Activated T-cell treated with anti-CD3 and anti-CD28 coated beads, Interleukin-2, amount 50 U/mL, for 24 hours (primary cell): ENCODE data around the gene PARP4.
"Not testable (repeated sequence)": the region's sequence is repeated elsewhere in the genome, so short reads cannot be mapped to it uniquely, and the experiment has no call there.

Experiments
- DNase-seq: peaks from one replicate; pipeline ENCODE4 v3.0.0-alpha.2; 2020
- H3K27ac Mint-ChIP-seq: 2 replicates; pipeline ENCODE4 v1.8.0; 2020; ENCODE audit warnings: mild to moderate bottlenecking, mixed read lengths
- H3K27me3 Mint-ChIP-seq: 2 replicates; pipeline ENCODE4 v1.8.0; 2020; ENCODE audit warnings: mixed read lengths
- H3K36me3 Mint-ChIP-seq: 2 replicates; pipeline ENCODE4 v1.8.0; 2020; ENCODE audit warnings: low read depth, mixed read lengths
- H3K4me1 Mint-ChIP-seq: 2 replicates; pipeline ENCODE4 v1.8.0; 2020; ENCODE audit warnings: low read depth, mixed read lengths
- H3K4me3 Mint-ChIP-seq: 2 replicates; pipeline ENCODE4 v1.8.0; 2020; ENCODE audit warnings: mild to moderate bottlenecking, moderate library complexity, mixed read lengths
- H3K9me3 Mint-ChIP-seq: 2 replicates; pipeline ENCODE4 v1.8.0; 2020; ENCODE audit warnings: mixed read lengths

Gene PARP4

GRCh38 chr13:24512197-24512907 lies at the start of gene PARP4:
PARP4 (minus strand) TSS chr13:24512778; CDS start chr13:24503776, 9,002 bp downstream.
- peaks cover 44% of the 10 kb centered on the region for H3K4me1 Mint-ChIP-seq
- peak within 1 kb of the TSS; percentile 97 for H3K27ac Mint-ChIP-seq
- no peaks in the 10 kb centered on the region for H3K27me3 Mint-ChIP-seq
- no peaks in the 10 kb centered on the region for H3K9me3 Mint-ChIP-seq
- peaks cover 12% of the 10 kb centered on the region for H3K36me3 Mint-ChIP-seq
- peak within 1 kb of the TSS; percentile 83 for H3K4me3 Mint-ChIP-seq
- peak; percentile 82 for DNase-seq

DNA sequence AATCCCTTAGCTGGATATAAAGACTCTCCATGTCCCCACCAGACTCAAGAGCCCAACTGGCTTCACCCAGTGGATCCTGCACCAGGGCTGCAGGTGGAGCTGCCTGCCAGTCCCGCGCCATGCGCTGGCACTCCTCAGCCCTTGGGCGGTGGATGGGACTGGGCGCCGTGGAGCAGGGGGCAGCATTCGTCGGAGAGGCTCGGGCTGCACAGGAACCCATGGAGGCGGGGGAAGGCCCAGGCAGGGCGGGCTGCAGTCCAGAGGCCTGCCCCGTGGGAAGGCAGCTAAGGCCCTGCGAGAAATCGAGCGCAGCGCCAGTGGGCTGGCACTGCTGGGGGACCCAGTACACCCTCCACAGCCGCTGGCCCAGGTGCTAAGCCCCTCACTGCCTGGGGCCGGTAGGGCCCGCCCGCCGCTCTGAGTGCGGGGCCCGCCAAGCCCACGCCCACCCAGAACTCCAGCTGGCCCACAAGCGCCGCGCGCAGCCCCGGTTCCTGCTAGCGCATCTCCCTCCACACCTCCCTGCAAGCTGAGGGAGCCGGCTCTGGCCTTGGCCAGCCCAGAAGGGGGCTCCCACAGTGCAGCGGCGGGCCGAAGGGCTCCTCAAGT lies 48.1 kb upstream of the PARP4 start:
- H3K4me3 Mint-ChIP-seq: not testable (repeated sequence)

GRCh38 chr13:24559431-24560218 lies 47.0 kb upstream of the PARP4 start:
- H3K36me3 Mint-ChIP-seq, H3K27ac Mint-ChIP-seq, H3K9me3 Mint-ChIP-seq, DNase-seq: not testable (repeated sequence)
- peak overlapping the region; percentile 29 for H3K4me3 Mint-ChIP-seq
- peaks cover 50% of the 10 kb centered on the region for H3K27me3 Mint-ChIP-seq
- H3K4me1 Mint-ChIP-seq: peaks cover 13% of the 10 kb centered on the region

More for the DNA sequence above, 48.1 kb upstream of the PARP4 start:
- DNase-seq, H3K9me3 Mint-ChIP-seq, H3K36me3 Mint-ChIP-seq, H3K27ac Mint-ChIP-seq: not testable (repeated sequence)
- Mint-ChIP-seq H3K4me1 (peaks cover 13% of the 10 kb centered on the region), H3K27me3 (peaks cover 57% of the 10 kb centered on the region)

DNA sequence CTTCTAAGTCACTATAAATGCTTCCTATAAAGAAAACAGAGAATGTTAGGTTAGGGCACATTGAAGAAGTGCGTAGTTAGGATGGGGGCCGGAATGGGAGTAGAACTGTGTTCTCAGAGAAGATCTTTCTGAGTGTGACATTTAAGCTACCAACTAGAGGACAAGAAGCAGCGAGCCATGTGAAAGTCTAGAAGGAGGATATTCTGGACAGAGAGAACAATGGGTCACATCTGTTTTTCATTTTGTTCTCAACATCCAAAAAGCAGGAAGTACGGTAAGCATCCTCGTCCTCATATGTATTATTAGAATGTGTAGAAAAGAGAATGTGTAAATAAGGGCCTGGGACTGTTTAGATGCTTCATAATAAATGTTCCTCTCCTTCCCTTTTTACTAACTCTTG lies 44.5 kb upstream of the PARP4 start:
- Mint-ChIP-seq H3K27me3 (peaks cover 63% of the 10 kb centered on the region), H3K4me3 (no peak overlapping the region), H3K27ac (no peak overlapping the region), H3K36me3 (no peaks in the 10 kb centered on the region), H3K9me3 (no peaks in the 10 kb centered on the region), H3K4me1 (peaks cover 13% of the 10 kb centered on the region)
- no peak for DNase-seq

DNA sequence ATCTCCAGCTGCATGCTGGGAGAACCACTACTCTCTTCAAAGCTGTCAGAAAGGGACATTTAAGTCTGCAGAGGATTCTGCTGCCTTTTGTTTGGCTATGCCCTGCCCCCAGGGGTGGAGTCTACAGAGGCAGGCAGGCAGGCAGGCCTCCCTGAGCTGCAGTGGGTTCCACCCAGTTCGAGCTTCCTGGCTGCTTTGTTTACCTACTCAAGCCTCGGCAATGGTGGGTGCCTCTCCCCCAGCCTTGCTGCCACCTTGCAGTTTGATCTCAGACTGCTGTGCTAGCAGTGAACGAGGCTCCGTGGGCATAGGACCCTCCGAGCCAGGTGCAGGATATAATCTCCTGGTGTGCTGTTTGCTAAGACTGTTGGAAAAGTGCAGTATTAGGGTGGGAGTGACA lies 41.3 kb upstream of the PARP4 start:
- H3K4me3 Mint-ChIP-seq, H3K4me1 Mint-ChIP-seq, H3K27ac Mint-ChIP-seq, H3K36me3 Mint-ChIP-seq, H3K9me3 Mint-ChIP-seq, DNase-seq: not testable (repeated sequence)
- peaks cover 67% of the 10 kb centered on the region for H3K27me3 Mint-ChIP-seq

GRCh38 chr13:24541476-24542352 lies 29.1 kb upstream of the PARP4 start:
- Mint-ChIP-seq H3K4me3 (peak overlapping the region; percentile 77), H3K27me3 (peaks cover 64% of the 10 kb centered on the region)
- not testable (repeated sequence) for H3K36me3 Mint-ChIP-seq, H3K9me3 Mint-ChIP-seq, H3K27ac Mint-ChIP-seq, H3K4me1 Mint-ChIP-seq
- peak; percentile 53 for DNase-seq

DNA sequence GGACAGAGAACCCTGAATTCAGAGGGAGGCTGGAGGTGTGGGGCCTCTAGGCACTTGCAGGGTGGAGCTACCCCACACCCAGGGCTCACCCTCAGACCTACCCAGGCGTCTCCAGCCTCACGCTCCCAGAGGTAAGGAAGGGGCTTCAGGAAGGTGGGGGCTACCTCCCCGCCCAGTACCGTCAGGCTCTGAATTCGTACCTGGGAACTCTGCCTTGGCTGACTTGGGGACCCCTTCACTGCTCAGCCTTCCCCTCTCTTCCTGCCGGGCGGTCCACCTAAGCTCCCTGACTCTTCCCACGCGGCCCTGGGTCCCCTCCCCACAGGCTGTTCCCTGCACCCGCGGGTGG lies 28.5 kb upstream of the PARP4 start:
- H3K36me3 Mint-ChIP-seq: no peaks in the 10 kb centered on the region
- H3K4me3 Mint-ChIP-seq: peak overlapping the region; percentile 77
- H3K4me1 Mint-ChIP-seq: peaks cover 9% of the 10 kb centered on the region
- no peak for DNase-seq
- H3K27ac Mint-ChIP-seq: no peak overlapping the region
- peaks cover 63% of the 10 kb centered on the region for H3K27me3 Mint-ChIP-seq
- H3K9me3 Mint-ChIP-seq: no peaks in the 10 kb centered on the region

DNA sequence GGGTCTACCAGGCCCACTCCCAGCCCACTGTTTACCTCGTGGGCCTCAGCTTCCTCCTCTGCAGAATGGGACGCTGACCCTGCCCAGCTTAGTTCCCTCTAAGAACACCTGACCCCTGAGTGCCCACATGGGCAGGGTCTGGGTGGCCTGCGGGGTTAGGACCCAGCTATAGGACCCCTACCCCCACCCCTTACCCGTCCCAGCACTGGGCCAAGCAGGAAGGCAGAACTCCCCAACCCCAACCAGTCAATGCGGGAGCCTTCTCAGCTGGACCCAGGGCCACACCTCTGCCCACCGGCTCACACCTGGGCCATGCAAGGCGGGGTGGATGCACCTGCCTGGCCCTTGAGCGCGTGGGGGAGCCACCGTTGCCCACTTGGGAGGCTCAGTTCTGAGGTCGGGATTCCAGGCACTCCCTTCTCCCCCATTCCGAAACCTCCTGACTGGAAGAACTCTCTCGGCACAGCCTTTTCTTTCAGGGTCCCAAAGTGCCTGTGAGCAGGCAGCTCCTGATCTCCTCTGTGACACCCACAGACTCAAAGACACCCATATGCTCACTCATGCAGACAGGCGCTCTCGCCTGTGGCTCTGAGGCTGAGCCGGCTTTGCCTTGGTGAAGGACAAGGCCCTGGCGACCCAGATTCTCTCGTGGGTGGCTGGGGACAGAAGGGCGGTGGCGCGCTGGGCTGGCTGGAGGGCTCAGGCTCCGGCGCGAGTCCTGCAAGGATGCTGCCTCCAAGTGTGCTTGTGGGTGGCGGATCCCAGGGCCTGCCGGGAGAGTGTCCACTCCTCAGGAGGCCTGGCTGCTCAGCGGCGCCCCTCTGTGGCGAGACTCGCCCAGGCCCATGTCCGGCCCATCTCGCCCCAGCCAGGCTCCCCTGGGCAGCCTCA lies 27.9 kb upstream of the PARP4 start:
- H3K4me3 Mint-ChIP-seq: no peak overlapping the region
- no peak overlapping the region for H3K27ac Mint-ChIP-seq
- H3K36me3 Mint-ChIP-seq: no peaks in the 10 kb centered on the region
- H3K9me3 Mint-ChIP-seq: no peaks in the 10 kb centered on the region
- no peak for DNase-seq
- peaks cover 64% of the 10 kb centered on the region for H3K27me3 Mint-ChIP-seq
- H3K4me1 Mint-ChIP-seq: peaks cover 9% of the 10 kb centered on the region

DNA sequence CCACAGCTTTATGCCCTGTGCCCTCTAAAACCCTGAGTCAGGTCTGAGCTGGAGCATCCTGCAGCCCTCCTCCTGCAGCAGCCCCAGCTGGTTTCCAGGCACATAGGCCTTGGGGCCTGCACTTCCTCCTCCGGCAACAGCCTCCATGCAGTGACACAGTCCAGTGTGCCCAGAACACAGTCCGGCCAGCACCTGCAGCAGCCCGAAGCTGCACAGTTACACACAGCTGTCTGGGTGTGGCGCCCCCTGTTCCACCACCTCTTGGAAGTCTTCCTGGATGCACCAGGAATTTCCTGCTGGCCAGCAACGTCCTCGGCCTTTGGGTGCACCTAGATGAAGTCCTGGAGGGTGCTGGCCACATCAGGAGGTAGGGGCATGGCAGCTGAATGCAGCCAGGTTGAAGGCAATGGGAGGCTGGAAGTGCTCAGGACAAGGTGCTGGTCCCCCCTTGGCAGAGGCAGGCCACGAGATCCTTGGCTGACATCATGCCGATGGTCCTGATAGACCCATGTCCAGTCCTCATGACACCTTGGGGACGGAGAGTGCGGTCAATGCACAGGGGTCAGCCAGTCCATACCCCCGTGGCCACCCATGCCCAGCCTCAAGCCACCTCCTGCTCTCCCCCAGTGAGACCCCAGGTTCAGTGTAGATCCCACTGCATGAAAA lies 27.1 kb upstream of the PARP4 start:
- Mint-ChIP-seq H3K4me1 (peaks cover 9% of the 10 kb centered on the region), H3K9me3 (no peaks in the 10 kb centered on the region), H3K36me3 (no peaks in the 10 kb centered on the region), H3K27me3 (peaks cover 65% of the 10 kb centered on the region), H3K27ac (no peak overlapping the region), H3K4me3 (no peak overlapping the region)
- DNase-seq: no peak

- Mint-ChIP-seq H3K4me3 (no peak overlapping the region), H3K27ac (no peak overlapping the region), H3K27me3 (peaks cover 67% of the 10 kb centered on the region)
Observed at GRCh38 chr13:24529478-24529877, 16.9 kb upstream of the PARP4 start.

GRCh38 chr13:24528816-24529398 lies 16.3 kb upstream of the PARP4 start:
- H3K4me1 Mint-ChIP-seq: no peaks in the 10 kb centered on the region
- H3K27ac Mint-ChIP-seq: no peak overlapping the region
- H3K27me3 Mint-ChIP-seq: peaks cover 61% of the 10 kb centered on the region

More at GRCh38 chr13:24529478-24529877, 16.9 kb upstream of the PARP4 start:
- Mint-ChIP-seq H3K4me1 (no peaks in the 10 kb centered on the region), H3K36me3 (no peaks in the 10 kb centered on the region), H3K9me3 (no peaks in the 10 kb centered on the region)
- DNase-seq: no peak

GRCh38 chr13:24527266-24527775 lies 14.7 kb upstream of the PARP4 start:
- Mint-ChIP-seq H3K36me3 (no peaks in the 10 kb centered on the region), H3K4me3 (no peak overlapping the region), H3K27me3 (peaks cover 49% of the 10 kb centered on the region), H3K4me1 (no peaks in the 10 kb centered on the region), H3K9me3 (no peaks in the 10 kb centered on the region), H3K27ac (no peak overlapping the region)
- DNase-seq: no peak

More at GRCh38 chr13:24528816-24529398, 16.3 kb upstream of the PARP4 start:
- no peaks in the 10 kb centered on the region for H3K36me3 Mint-ChIP-seq
- no peaks in the 10 kb centered on the region for H3K9me3 Mint-ChIP-seq
- no peak overlapping the region for H3K4me3 Mint-ChIP-seq
- DNase-seq: no peak

- no peaks in the 10 kb centered on the region for H3K36me3 Mint-ChIP-seq
- H3K4me1 Mint-ChIP-seq: peaks cover 4% of the 10 kb centered on the region
- H3K27me3 Mint-ChIP-seq: no peaks in the 10 kb centered on the region
- DNase-seq: no peak
- H3K9me3 Mint-ChIP-seq: no peaks in the 10 kb centered on the region
- no peak overlapping the region for H3K4me3 Mint-ChIP-seq
- H3K27ac Mint-ChIP-seq: no peak overlapping the region
Observed at GRCh38 chr13:24520733-24521132, 8.2 kb upstream of the PARP4 start.
